IMR-90 (cell line): ENCODE measurements around the gene HTR2A. TPM values are rescaled to one million over a fixed set of nuclear protein-coding genes. Genes with fewer than 3 reads are reported as not detected.

Experiments used
- ATAC-seq: fragments of 200-7000 bp; cut with Tn5 transposase; 2 replicates; pipeline ENCODE4 v1.9.1; 2020; ENCODE audit warnings: low read depth, mild to moderate bottlenecking, moderate library complexity
- BruUV-seq: library from RNA; stranded (reverse); fragments of 400-500 nt; replicated peaks from 2 replicates; lab custom pipeline; 2021; lab: Mats Ljungman, UMichigan
- CTCF ChIA-PET: fragments of 300-600 bp; formaldehyde crosslinking; extraction: SDS; loops from one replicate; lab custom pipeline; 2021; ENCODE audit warnings: antibody characterized with exemption; lab: Yijun Ruan, JAX
- POLR2A ChIA-PET: fragments of 300-600 bp; sonication (Branson Sonifier 250); formaldehyde crosslinking; loops from one replicate; lab custom pipeline; 2022; ENCODE audit warnings: antibody characterized with exemption; ENCODE audit not compliant: unreplicated experiment; lab: Charles Lee
- DNase-seq: peaks from one replicate; pipeline ENCODE4 v3.0.0; 2013
- H2AFZ ChIP-seq: replicated peaks from 2 replicates; pipeline ENCODE3; 2013; ENCODE audit warnings: low read length, mild to moderate bottlenecking; ENCODE audit not compliant: poor library complexity
- H2AK5ac ChIP-seq: 2 replicates; pipeline ENCODE4 v1.6.1; 2013; ENCODE audit warnings: low read depth, low read length, inconsistent platforms
- H2AK9ac ChIP-seq: replicated peaks from 2 replicates; pipeline ENCODE3; 2013; ENCODE audit warnings: mild to moderate bottlenecking, low read depth, low read length, moderate library complexity; ENCODE audit not compliant: poor library complexity
- H2BK120ac ChIP-seq: 2 replicates; pipeline ENCODE4 v1.6.1; 2013; ENCODE audit warnings: low read depth, low read length, inconsistent platforms
- H2BK15ac ChIP-seq: 3 replicates; pipeline ENCODE4 v1.6.1; 2013; ENCODE audit warnings: low read depth, low read length, inconsistent platforms
- H2BK20ac ChIP-seq: 2 replicates; pipeline ENCODE4 v1.6.1; 2013; ENCODE audit warnings: low read depth, mild to moderate bottlenecking, inconsistent platforms, low read length, moderate library complexity
- H2BK5ac ChIP-seq: 2 replicates; pipeline ENCODE4 v1.6.1; 2013; ENCODE audit warnings: mild to moderate bottlenecking, low read depth, low read length, inconsistent platforms; ENCODE audit not compliant: poor library complexity, severe bottlenecking
- H3K14ac ChIP-seq: replicated peaks from 2 replicates; pipeline ENCODE4 v1.6.1; 2013; ENCODE audit warnings: low read depth, low read length, inconsistent platforms
- H3K18ac ChIP-seq: 2 replicates; pipeline ENCODE4 v1.6.1; 2013; ENCODE audit warnings: low read depth, low read length, control low read depth
- H3K23ac ChIP-seq: 2 replicates; pipeline ENCODE4 v1.6.1; 2013; ENCODE audit warnings: low read depth, low read length, inconsistent platforms
- H3K27ac ChIP-seq: 2 replicates; pipeline ENCODE4 v1.5.1; 2013; ENCODE audit warnings: mild to moderate bottlenecking, control low read depth, low read length; ENCODE audit not compliant: insufficient read depth
- H3K27me3 ChIP-seq: 2 replicates; pipeline ENCODE4 v1.6.1; 2013; ENCODE audit warnings: low read length; ENCODE audit not compliant: control insufficient read depth, insufficient read depth
- H3K36me3 ChIP-seq: 2 replicates; pipeline ENCODE4 v1.6.1; 2013; ENCODE audit warnings: low read length, mixed read lengths; ENCODE audit not compliant: control insufficient read depth, insufficient read depth
- H3K4ac ChIP-seq: 2 replicates; pipeline ENCODE4 v1.6.1; 2013; ENCODE audit warnings: low read depth, low read length, inconsistent platforms
- H3K4me1 ChIP-seq: 2 replicates; pipeline ENCODE4 v1.6.1; 2013; ENCODE audit warnings: low read length, mixed read lengths; ENCODE audit not compliant: control insufficient read depth, insufficient read depth
- H3K4me2 ChIP-seq: 2 replicates; pipeline ENCODE4 v1.6.1; 2013; ENCODE audit warnings: low read depth, mild to moderate bottlenecking, control low read depth, low read length, moderate library complexity
- H3K4me3 ChIP-seq: 2 replicates; pipeline ENCODE4 v1.5.1; 2013; ENCODE audit warnings: low read depth, mild to moderate bottlenecking, control low read depth, low read length, moderate library complexity; ENCODE audit not compliant: insufficient read depth
- H3K56ac ChIP-seq: 2 replicates; pipeline ENCODE4 v1.6.1; 2013; ENCODE audit warnings: low read length, inconsistent platforms; ENCODE audit not compliant: insufficient read depth; ENCODE audit errors: extremely low read depth
- H3K79me1 ChIP-seq, 2 experiments: 2 replicates each; pipeline ENCODE4 v1.6.1; 2013; ENCODE audit warnings: low read length in 2 of 2, inconsistent platforms in 1 of 2, low read depth in 1 of 2
- H3K9ac ChIP-seq: 2 replicates; pipeline ENCODE4 v1.6.1; 2013; ENCODE audit warnings: low read depth, low read length, control low read depth
- H3K9me1 ChIP-seq: 2 replicates; pipeline ENCODE4 v1.6.1; 2013; ENCODE audit warnings: low read length, inconsistent platforms; ENCODE audit not compliant: insufficient read depth
- H3K9me3 ChIP-seq: 2 replicates; pipeline ENCODE4 v1.6.1; 2013; ENCODE audit warnings: low read length; ENCODE audit not compliant: control insufficient read depth, insufficient read depth
- H4K20me1 ChIP-seq: 2 replicates; pipeline ENCODE4 v1.6.1; 2013; ENCODE audit warnings: low read length, inconsistent platforms; ENCODE audit not compliant: insufficient read depth
- H4K5ac ChIP-seq: 2 replicates; pipeline ENCODE4 v1.6.1; 2013; ENCODE audit warnings: mild to moderate bottlenecking, low read depth, low read length, control low read depth
- H4K8ac ChIP-seq, 2 experiments: 2 replicates each; pipeline ENCODE4 v1.6.1; 2013; ENCODE audit warnings: low read depth in 2 of 2, low read length in 2 of 2, control low read depth in 1 of 2, inconsistent platforms in 1 of 2
- H4K91ac ChIP-seq: 2 replicates; pipeline ENCODE4 v1.6.1; 2013; ENCODE audit warnings: low read depth, low read length, inconsistent platforms; ENCODE audit not compliant: insufficient read depth
- BHLHE40 ChIP-seq: fragments of 150-350 bp; IDR thresholded peaks from 2 replicates; pipeline ENCODE4 v1.6.1; 2016; ENCODE audit warnings: mild to moderate bottlenecking, low read depth, low read length
- CEBPB ChIP-seq: IDR thresholded peaks from 2 replicates; pipeline ENCODE4 v1.6.1; 2012; ENCODE audit warnings: low read depth, low read length, improper control_type of control experiment
- CHD1 ChIP-seq: IDR thresholded peaks from 2 replicates; pipeline ENCODE4 v1.6.1; 2012; ENCODE audit warnings: low read depth, low read length, improper control_type of control experiment
- FOS ChIP-seq: fragments of 150-350 bp; IDR thresholded peaks from 2 replicates; pipeline ENCODE4 v1.6.1; 2016; ENCODE audit warnings: low read depth, low read length
- MAFK ChIP-seq: IDR thresholded peaks from 2 replicates; pipeline ENCODE4 v1.6.1; 2012; ENCODE audit warnings: low read depth, low read length, improper control_type of control experiment
- MAZ ChIP-seq: IDR thresholded peaks from 2 replicates; pipeline ENCODE4 v1.6.1; 2012; ENCODE audit warnings: low read depth, mild to moderate bottlenecking, low read length, improper control_type of control experiment, moderate library complexity, borderline replicate concordance
- MXI1 ChIP-seq: IDR thresholded peaks from 2 replicates; pipeline ENCODE4 v1.6.1; 2012; ENCODE audit warnings: low read depth, mild to moderate bottlenecking, low read length, moderate library complexity, borderline replicate concordance
- NFE2L2 ChIP-seq: fragments of 150-350 bp; IDR thresholded peaks from 2 replicates; pipeline ENCODE4 v1.6.1; 2016; ENCODE audit warnings: low read depth, mild to moderate bottlenecking, low read length
- POLR2A ChIP-seq: IDR thresholded peaks from 2 replicates; pipeline ENCODE4 v1.6.1; 2012; ENCODE audit warnings: mild to moderate bottlenecking, low read depth, low read length
- RAD21 ChIP-seq: IDR thresholded peaks from 2 replicates; pipeline ENCODE4 v1.6.1; 2012; ENCODE audit warnings: low read length, improper control_type of control experiment
- RCOR1 ChIP-seq: IDR thresholded peaks from 2 replicates; pipeline ENCODE4 v1.6.1; 2012; ENCODE audit warnings: mild to moderate bottlenecking, low read length, improper control_type of control experiment; ENCODE audit not compliant: insufficient replicate concordance
- RFX5 ChIP-seq: IDR thresholded peaks from 2 replicates; pipeline ENCODE4 v1.8.0; 2012; ENCODE audit warnings: low read depth, mild to moderate bottlenecking, low read length, moderate library complexity
- SMC3 ChIP-seq: fragments of 150-350 bp; IDR thresholded peaks from 2 replicates; pipeline ENCODE4 v1.6.1; 2016; ENCODE audit warnings: low read depth, mild to moderate bottlenecking, antibody characterized with exemption, low read length, moderate library complexity
- WGBS, 2 experiments: methylation state at CpG; one replicate each; pipeline versions ENCODE4 v1.1.5 to v1.1.7; 2013; ENCODE audit warnings: missing lambda C conversion rate in 2 of 2; ENCODE audit not compliant: insufficient read length in 1 of 2; ENCODE audit errors: extremely low coverage in 2 of 2; 5-methylcytosine and 5-hydroxymethylcytosine counted together
- dilution Hi-C: fragments of 300-500 bp; cut with HindIII; formaldehyde crosslinking; loops from one replicate; pipeline ENCODE4 v1.14.3; 2018; ENCODE audit warnings: low sequenced_read_pairs; ENCODE audit not compliant: unreplicated experiment
- in situ Hi-C: fragments of 300-500 bp; cut with MboI; formaldehyde crosslinking; loops from 3 replicates; pipeline ENCODE4 v1.14.3; 2019; ENCODE audit warnings: low sequenced_read_pairs, inconsistent platforms, mixed read lengths
- intact Hi-C: fragments of 100-400 bp; cut with micrococcal nuclease; formaldehyde crosslinking; loops from 2 replicates; pipeline ENCODE4 v1.10.0; 2022
- polyA plus RNA-seq, 3 experiments: library from polyadenylated mRNA; depleted of rRNA; stranded (reverse); fragments of >200 nt; gene quantifications; 2 replicates each; pipeline ENCODE4 v1.2.3, GENCODE V29; 2012; ENCODE audit warnings: low replicate concordance in 1 of 3
- total RNA-seq: library from RNA; depleted of rRNA; stranded (reverse); fragments of >200 nt; gene quantifications from 2 replicates; pipeline ENCODE4 v1.2.3, GENCODE V29; 2012
- TF ChIP-seq, protein P1 (sequence below): conservative IDR thresholded peaks from 2 replicates; pipeline ENCODE4 v1.5.1; 2012; ENCODE audit warnings: mild to moderate bottlenecking, low read depth, low read length, improper control_type of control experiment
- TF ChIP-seq, protein P2 (sequence below): fragments of 150-350 bp; IDR thresholded peaks from 2 replicates; pipeline ENCODE4 v1.6.1; 2016; ENCODE audit warnings: low read depth, mild to moderate bottlenecking, low read length, moderate library complexity, borderline replicate concordance
- TF ChIP-seq, protein P3 (sequence below): fragments of 150-350 bp; IDR thresholded peaks from 2 replicates; pipeline ENCODE4 v1.6.1; 2017; ENCODE audit warnings: mild to moderate bottlenecking, antibody characterized with exemption, low read length, low read depth

The HTR2A gene
- total and polyA plus RNA-seq, 2 of the 4 experiments (the other 2 are of a cell fraction) = 0.02 TPM; not detected in 1

DNA sequence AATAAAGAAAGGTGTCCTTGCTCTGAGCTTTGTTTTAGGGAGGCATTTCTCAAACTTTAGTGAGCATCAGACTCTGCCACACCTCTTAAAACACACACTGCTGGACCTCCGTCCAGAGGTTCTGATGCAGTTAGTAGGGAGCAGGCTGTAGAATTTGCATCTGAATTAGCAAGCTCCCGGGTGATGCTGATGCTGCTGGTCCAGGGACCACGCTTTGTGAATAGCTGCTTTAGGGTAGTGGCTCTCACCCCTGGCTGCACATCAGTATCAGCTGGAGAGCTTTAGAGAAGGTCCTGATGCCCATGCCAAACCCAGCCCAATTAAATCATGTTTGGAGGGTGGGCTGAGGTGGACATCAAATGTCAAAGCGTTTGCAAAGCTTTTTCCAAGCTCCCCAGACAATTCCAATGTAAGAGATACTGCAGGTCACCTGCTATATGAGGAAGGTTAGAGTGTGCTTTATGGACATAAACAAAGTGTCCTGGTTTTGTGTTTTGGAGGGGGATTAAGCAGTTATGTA is 3.6 kb downstream of the HTR2A start:
- H3K18ac ChIP-seq = no peak overlapping the region
- no peak overlapping the region for H2BK5ac ChIP-seq
- peak overlapping the region in 1 of 2 experiments; percentile 61; a peak in 1 of 4 replicates for H4K8ac ChIP-seq
- H2AFZ ChIP-seq = no peak overlapping the region
- intact Hi-C loops = loop anchor here (5.0 to 10.0 kb wide), 2 partner anchors 61 to 322 kb away; no protein-coding TSS in a partner anchor
- no peak overlapping the region for H2BK120ac ChIP-seq
- 0 out of 2 replicates have a peak overlapping the region, but pooled peaks have one; percentile 35 for H3K23ac ChIP-seq
- H2BK20ac ChIP-seq = no peak overlapping the region
- H3K4me3 ChIP-seq = no peak overlapping the region
- no peak overlapping the region for H3K14ac ChIP-seq
- dilution Hi-C loops = no loop called here
- no peak for DNase-seq
- in situ Hi-C loops = no loop called here
- CTCF ChIA-PET = interaction anchor here (0.7 to 1.1 kb wide), 5 partner anchors 16 to 830 kb away, joined by 3 read pairs; no protein-coding TSS in a partner anchor
- no peak overlapping the region for H3K4me2 ChIP-seq
- peaks cover 18% of the 10 kb centered on the region for H3K27me3 ChIP-seq
- ATAC-seq = no peak
- H2AK9ac ChIP-seq = no peak overlapping the region
- H4K5ac ChIP-seq = no peak overlapping the region
- POLR2A ChIA-PET = no interaction called here
- no peaks in the 10 kb centered on the region for H3K79me1 ChIP-seq
- no peaks in the 10 kb centered on the region for H3K36me3 ChIP-seq
- no peak overlapping the region for H2AK5ac ChIP-seq
- H3K9ac ChIP-seq = no peak overlapping the region
- H3K56ac ChIP-seq = no peak overlapping the region
- no peak overlapping the region for H2BK15ac ChIP-seq
- no peak overlapping the region for H3K4ac ChIP-seq
- H3K9me3 ChIP-seq = no peaks in the 10 kb centered on the region
- no peak overlapping the region for H4K91ac ChIP-seq
- no peaks in the 10 kb centered on the region for H3K9me1 ChIP-seq
- H3K4me1 ChIP-seq = no peaks in the 10 kb centered on the region
- no peak overlapping the region for H3K27ac ChIP-seq
- no peaks in the 10 kb centered on the region for H4K20me1 ChIP-seq
- WGBS, 2 experiments = 10% methylated on average over 2 of the region's 4 CpGs; no CpG with 5 or more reads in 1 of the 2 experiments
- no peak for TF ChIP-seq SMC3
- no peak for TF ChIP-seq MXI1
- TF ChIP-seq RFX5 = no peak
- no peak for TF ChIP-seq BHLHE40
- TF ChIP-seq, protein P1, sequence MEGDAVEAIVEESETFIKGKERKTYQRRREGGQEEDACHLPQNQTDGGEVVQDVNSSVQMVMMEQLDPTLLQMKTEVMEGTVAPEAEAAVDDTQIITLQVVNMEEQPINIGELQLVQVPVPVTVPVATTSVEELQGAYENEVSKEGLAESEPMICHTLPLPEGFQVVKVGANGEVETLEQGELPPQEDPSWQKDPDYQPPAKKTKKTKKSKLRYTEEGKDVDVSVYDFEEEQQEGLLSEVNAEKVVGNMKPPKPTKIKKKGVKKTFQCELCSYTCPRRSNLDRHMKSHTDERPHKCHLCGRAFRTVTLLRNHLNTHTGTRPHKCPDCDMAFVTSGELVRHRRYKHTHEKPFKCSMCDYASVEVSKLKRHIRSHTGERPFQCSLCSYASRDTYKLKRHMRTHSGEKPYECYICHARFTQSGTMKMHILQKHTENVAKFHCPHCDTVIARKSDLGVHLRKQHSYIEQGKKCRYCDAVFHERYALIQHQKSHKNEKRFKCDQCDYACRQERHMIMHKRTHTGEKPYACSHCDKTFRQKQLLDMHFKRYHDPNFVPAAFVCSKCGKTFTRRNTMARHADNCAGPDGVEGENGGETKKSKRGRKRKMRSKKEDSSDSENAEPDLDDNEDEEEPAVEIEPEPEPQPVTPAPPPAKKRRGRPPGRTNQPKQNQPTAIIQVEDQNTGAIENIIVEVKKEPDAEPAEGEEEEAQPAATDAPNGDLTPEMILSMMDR = no peak
- TF ChIP-seq MAFK = no peak
- no peak for TF ChIP-seq NFE2L2
- no peak for TF ChIP-seq POLR2A
- TF ChIP-seq FOS = no peak
- TF ChIP-seq, protein P2, sequence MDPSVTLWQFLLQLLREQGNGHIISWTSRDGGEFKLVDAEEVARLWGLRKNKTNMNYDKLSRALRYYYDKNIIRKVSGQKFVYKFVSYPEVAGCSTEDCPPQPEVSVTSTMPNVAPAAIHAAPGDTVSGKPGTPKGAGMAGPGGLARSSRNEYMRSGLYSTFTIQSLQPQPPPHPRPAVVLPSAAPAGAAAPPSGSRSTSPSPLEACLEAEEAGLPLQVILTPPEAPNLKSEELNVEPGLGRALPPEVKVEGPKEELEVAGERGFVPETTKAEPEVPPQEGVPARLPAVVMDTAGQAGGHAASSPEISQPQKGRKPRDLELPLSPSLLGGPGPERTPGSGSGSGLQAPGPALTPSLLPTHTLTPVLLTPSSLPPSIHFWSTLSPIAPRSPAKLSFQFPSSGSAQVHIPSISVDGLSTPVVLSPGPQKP = no peak
- TF ChIP-seq CHD1 = no peak
- TF ChIP-seq RAD21 = no peak
- TF ChIP-seq CEBPB = no peak
- TF ChIP-seq MAZ = no peak
- TF ChIP-seq RCOR1 = no peak
- TF ChIP-seq, protein P3, sequence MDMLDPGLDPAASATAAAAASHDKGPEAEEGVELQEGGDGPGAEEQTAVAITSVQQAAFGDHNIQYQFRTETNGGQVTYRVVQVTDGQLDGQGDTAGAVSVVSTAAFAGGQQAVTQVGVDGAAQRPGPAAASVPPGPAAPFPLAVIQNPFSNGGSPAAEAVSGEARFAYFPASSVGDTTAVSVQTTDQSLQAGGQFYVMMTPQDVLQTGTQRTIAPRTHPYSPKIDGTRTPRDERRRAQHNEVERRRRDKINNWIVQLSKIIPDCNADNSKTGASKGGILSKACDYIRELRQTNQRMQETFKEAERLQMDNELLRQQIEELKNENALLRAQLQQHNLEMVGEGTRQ = no peak
- no TSS peak for BruUV-seq
